CD4-positive, alpha-beta T cell (primary cell): ENCODE results near the gene LAPTM4A. TPM values are rescaled to one million over a fixed set of nuclear protein-coding genes. Genes with fewer than 3 reads are reported as not detected.

ENCODE experiments used
- ATAC-seq: fragments of 200-7000 bp; cut with Tn5 transposase; one replicate; pipeline ENCODE4 v1.10.0; 2022; ENCODE audit warnings: mild to moderate bottlenecking; ENCODE audit not compliant: poor library complexity
- CTCF ChIA-PET: fragments of 350-600 bp; sonication (Branson Sonifier 250); formaldehyde crosslinking; loops from one replicate; lab custom pipeline; 2021; ENCODE audit warnings: antibody characterized with exemption, inconsistent platforms; lab: Charles Lee
- POLR2A ChIA-PET: fragments of 350-600 bp; sonication (Branson Sonifier 250); formaldehyde crosslinking; loops from one replicate; lab custom pipeline; 2021; ENCODE audit warnings: antibody characterized with exemption, inconsistent platforms; lab: Charles Lee
- DNase-seq, 14 experiments: peaks; one replicate each; pipeline ENCODE4 v3.0.0-alpha.2; 2013 to 2020; ENCODE audit warnings: mixed read lengths in 2 of 14
- H3K27ac ChIP-seq, 2 donors: one replicate each; pipeline versions ENCODE4 v1.5.1 to v1.7.0; 2013; ENCODE audit warnings: low read length in 2 of 2, low read depth in 1 of 2, mild to moderate bottlenecking in 1 of 2
- H3K27me3 ChIP-seq, 2 experiments: 1 replicate in 1 of 2; 2 replicates in 1 of 2; pipeline versions ENCODE4 v1.6.1 to v1.7.0; 2013; ENCODE audit warnings: low read length in 2 of 2, control low read depth in 1 of 2, mild to moderate bottlenecking in 1 of 2, moderate library complexity in 1 of 2; ENCODE audit not compliant: insufficient read depth in 2 of 2, control insufficient read depth in 1 of 2
- H3K36me3 ChIP-seq: one replicate; pipeline ENCODE4 v1.6.1; 2013; ENCODE audit warnings: low read length, control low read depth; ENCODE audit not compliant: insufficient read depth
- H3K4me1 ChIP-seq: one replicate; pipeline ENCODE4 v1.6.1; 2013; ENCODE audit warnings: low read length, control low read depth; ENCODE audit not compliant: insufficient read depth
- H3K4me3 ChIP-seq: one replicate; pipeline ENCODE4 v1.5.1; 2013; ENCODE audit warnings: mild to moderate bottlenecking, low read length, moderate library complexity
- H3K9me3 ChIP-seq, 2 experiments: 1 replicate in 1 of 2; 2 replicates in 1 of 2; pipeline versions ENCODE4 v1.6.1 to v1.7.0; 2013; ENCODE audit warnings: low read length in 2 of 2, mild to moderate bottlenecking in 2 of 2, control low read depth in 1 of 2, moderate library complexity in 1 of 2; ENCODE audit not compliant: control insufficient read depth in 1 of 2, insufficient read depth in 1 of 2
- H3K27ac Mint-ChIP-seq: one replicate; pipeline ENCODE4 v1.8.0; 2020; ENCODE audit warnings: mixed read lengths
- H3K27me3 Mint-ChIP-seq: one replicate; pipeline ENCODE4 v1.8.0; 2021; ENCODE audit warnings: mixed read lengths
- H3K36me3 Mint-ChIP-seq: one replicate; pipeline ENCODE4 v1.8.0; 2021; ENCODE audit warnings: low read depth, mixed read lengths
- H3K4me1 Mint-ChIP-seq: one replicate; pipeline ENCODE4 v1.8.0; 2021; ENCODE audit warnings: low read depth, mixed read lengths
- H3K4me3 Mint-ChIP-seq: one replicate; pipeline ENCODE4 v1.8.0; 2020; ENCODE audit warnings: mild to moderate bottlenecking, mixed read lengths
- H3K9me3 Mint-ChIP-seq: one replicate; pipeline ENCODE4 v1.8.0; 2020; ENCODE audit warnings: mixed read lengths
- intact Hi-C, 2 experiments: fragments of 100-400 bp; cut with DNase I in 1 of 2; cut with micrococcal nuclease in 1 of 2; formaldehyde crosslinking; loops; one replicate each; pipeline versions ENCODE4 v1.15.1 to v1.9.0; 2023 to 2025; cut with DNase I, micrococcal nuclease
- total RNA-seq, 174 experiments: library from RNA in 2 of 174; stranded (reverse) in 2 of 174; gene quantifications; one replicate each; pipeline ENCODE4 v1.2.3 and lab custom pipeline; 2021 to 2026
- TF ChIP-seq, protein P1 (sequence below): fragments of 200-600 bp; IDR thresholded peaks from one replicate; pipeline ENCODE4 v1.8.0; 2022; ENCODE audit warnings: antibody characterized with exemption, mild to moderate bottlenecking

The LAPTM4A gene
- total RNA-seq, 2 experiments from 2014 or later: 59.4 to 62.0 TPM

DNA sequence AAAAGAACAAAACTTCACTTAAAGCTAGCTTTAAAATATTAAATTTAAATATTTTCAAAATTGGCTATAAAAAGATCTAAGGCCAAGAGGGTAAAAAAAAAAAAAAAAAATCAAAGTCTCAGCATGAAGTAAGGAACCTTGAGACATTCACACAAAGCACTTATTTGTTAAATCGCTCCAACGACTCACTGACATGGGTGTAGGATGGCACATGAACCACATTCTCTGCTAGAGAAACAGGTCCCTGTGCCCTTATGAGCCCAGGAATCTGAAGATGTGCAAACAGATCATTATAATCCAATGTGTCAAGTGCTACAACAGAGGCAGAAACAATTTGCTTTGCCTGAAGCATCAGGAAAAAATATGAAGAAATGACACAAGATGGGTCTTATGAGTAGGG, 13.8 kb downstream of the LAPTM4A start:
- DNase-seq: no peak
- no peaks in the 10 kb centered on the region for H3K27me3 ChIP-seq
- no peak overlapping the region for H3K4me3 ChIP-seq
- H3K9me3 ChIP-seq: no peaks in the 10 kb centered on the region
- no peak overlapping the region for H3K27ac ChIP-seq
- intact Hi-C loops: no loop called here
- no peak overlapping the region for H3K27ac Mint-ChIP-seq
- H3K9me3 Mint-ChIP-seq: no peaks in the 10 kb centered on the region
- H3K36me3 Mint-ChIP-seq: peaks cover 90% of the 10 kb centered on the region
- peaks cover 5% of the 10 kb centered on the region for H3K4me1 Mint-ChIP-seq
- no peak for ATAC-seq
- H3K4me3 Mint-ChIP-seq: no peak overlapping the region
- TF ChIP-seq, protein P1, sequence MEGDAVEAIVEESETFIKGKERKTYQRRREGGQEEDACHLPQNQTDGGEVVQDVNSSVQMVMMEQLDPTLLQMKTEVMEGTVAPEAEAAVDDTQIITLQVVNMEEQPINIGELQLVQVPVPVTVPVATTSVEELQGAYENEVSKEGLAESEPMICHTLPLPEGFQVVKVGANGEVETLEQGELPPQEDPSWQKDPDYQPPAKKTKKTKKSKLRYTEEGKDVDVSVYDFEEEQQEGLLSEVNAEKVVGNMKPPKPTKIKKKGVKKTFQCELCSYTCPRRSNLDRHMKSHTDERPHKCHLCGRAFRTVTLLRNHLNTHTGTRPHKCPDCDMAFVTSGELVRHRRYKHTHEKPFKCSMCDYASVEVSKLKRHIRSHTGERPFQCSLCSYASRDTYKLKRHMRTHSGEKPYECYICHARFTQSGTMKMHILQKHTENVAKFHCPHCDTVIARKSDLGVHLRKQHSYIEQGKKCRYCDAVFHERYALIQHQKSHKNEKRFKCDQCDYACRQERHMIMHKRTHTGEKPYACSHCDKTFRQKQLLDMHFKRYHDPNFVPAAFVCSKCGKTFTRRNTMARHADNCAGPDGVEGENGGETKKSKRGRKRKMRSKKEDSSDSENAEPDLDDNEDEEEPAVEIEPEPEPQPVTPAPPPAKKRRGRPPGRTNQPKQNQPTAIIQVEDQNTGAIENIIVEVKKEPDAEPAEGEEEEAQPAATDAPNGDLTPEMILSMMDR: no peak
- POLR2A ChIA-PET: no interaction called here
- peaks cover 86% of the 10 kb centered on the region for H3K36me3 ChIP-seq
- CTCF ChIA-PET: interaction anchor here (0.7 kb wide), 1 partner anchor 55 kb away, joined by 3 read pairs; no protein-coding TSS in a partner anchor
- no peaks in the 10 kb centered on the region for H3K27me3 Mint-ChIP-seq
- no peaks in the 10 kb centered on the region for H3K4me1 ChIP-seq

DNA sequence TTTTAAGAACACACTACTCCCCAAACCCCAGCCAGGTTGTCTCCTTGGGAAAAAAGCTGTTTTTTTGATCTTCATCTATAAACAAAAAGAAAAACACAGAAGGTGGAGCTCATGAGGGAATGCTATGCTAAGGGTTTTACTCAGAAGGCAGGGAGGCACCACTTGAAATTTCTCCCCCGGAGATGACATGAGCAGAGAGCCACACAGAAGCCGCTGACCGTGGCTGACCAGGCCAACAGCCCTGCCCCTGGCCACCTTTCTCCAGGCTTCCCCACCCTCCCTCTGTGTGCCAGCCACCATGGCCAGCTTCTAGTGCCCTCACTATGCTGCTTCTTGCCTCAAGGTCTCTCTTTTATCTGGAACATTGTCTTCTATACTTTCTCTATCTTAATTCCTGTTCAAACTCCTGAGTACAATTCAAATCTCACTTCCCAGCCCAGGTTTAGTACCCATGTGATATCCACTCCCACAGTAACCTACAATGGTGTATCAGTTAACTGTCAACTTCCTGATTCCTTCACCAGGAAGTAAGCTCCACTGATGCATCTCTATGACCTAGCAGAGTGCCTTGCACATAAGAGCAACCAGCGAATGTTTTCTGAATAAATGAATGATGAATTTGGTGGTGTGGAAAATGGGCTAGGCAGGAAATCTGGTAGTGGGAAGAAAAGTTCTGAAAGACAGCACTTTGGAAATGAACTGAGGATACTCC, 15.3 kb downstream of the LAPTM4A start:
- Mint-ChIP-seq H3K4me3 (no peak overlapping the region), H3K4me1 (peaks cover 5% of the 10 kb centered on the region), H3K9me3 (no peaks in the 10 kb centered on the region), H3K27ac (no peak overlapping the region), H3K27me3 (no peaks in the 10 kb centered on the region), H3K36me3 (peaks cover 97% of the 10 kb centered on the region)
- Histone ChIP-seq H3K36me3 (peaks cover 91% of the 10 kb centered on the region), H3K4me3 (no peak overlapping the region), H3K27me3 (no peaks in the 10 kb centered on the region), H3K27ac (no peak overlapping the region), H3K9me3 (no peaks in the 10 kb centered on the region), H3K4me1 (no peaks in the 10 kb centered on the region)
- no peak for ATAC-seq
- ChIA-PET POLR2A (no interaction called here), CTCF (interaction anchor here (1.8 kb wide), 1 partner anchor 21 kb away, joined by 5 read pairs; no protein-coding TSS in a partner anchor)
- TF ChIP-seq, protein P1: no peak
- intact Hi-C loops: no loop called here
- DNase-seq: no peak

DNA sequence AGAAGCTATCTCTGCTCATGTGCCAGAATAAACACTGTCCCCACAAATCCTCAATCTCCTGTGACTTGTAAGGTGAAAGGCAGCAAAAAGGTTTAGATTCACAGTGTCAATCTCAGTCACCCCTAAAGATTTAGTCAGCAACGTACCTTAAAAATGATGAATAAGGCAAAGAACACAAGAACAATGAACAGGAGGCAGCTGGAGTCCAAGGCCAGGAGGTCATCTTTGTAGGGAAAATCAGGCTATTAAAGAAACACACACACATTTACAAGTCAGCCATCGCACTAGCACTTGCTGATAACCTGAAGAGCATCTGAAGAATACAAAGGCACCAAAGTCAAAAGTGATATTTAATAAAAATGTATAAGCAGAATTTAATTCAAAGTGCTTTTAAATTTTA, 16.6 kb downstream of the LAPTM4A start:
- Histone ChIP-seq H3K9me3 (no peaks in the 10 kb centered on the region), H3K36me3 (peaks cover 85% of the 10 kb centered on the region), H3K27me3 (no peaks in the 10 kb centered on the region), H3K4me1 (no peaks in the 10 kb centered on the region), H3K4me3 (no peak overlapping the region), H3K27ac (no peak overlapping the region)
- Mint-ChIP-seq H3K4me1 (no peaks in the 10 kb centered on the region), H3K27ac (no peak overlapping the region), H3K36me3 (peaks cover 97% of the 10 kb centered on the region), H3K27me3 (no peaks in the 10 kb centered on the region), H3K4me3 (no peak overlapping the region), H3K9me3 (no peaks in the 10 kb centered on the region)
- intact Hi-C loops: no loop called here
- CTCF ChIA-PET: interaction anchor here (1.8 kb wide), 1 partner anchor 19 kb away, joined by 5 read pairs; no protein-coding TSS in a partner anchor
- POLR2A ChIA-PET: no interaction called here
- TF ChIP-seq, protein P1: no peak
- DNase-seq (no peak), ATAC-seq (no peak)
